OCI-LY1 (cell line): ENCODE results near the gene GSK3A.
A peak's percentile ranks its signal among the peaks of the same experiment; 100 is the strongest.

Experiments
- H2AFZ ChIP-seq: fragments of 200-600 bp; sonication (generic), shearing (Covaris generic); 2 replicates; pipeline ENCODE4 v1.6.0; 2014; ENCODE audit warnings: antibody characterized with exemption, mild to moderate bottlenecking, low read length
- H3F3A ChIP-seq: fragments of 200-600 bp; sonication (generic), shearing (Covaris generic); 2 replicates; pipeline ENCODE4 v1.6.0; 2014; ENCODE audit warnings: mild to moderate bottlenecking, antibody characterized with exemption, low read length, moderate library complexity; ENCODE audit not compliant: insufficient read depth
- H3K27ac ChIP-seq: fragments of 200-600 bp; sonication (generic); 2 replicates; pipeline ENCODE4 v1.5.1; 2014; ENCODE audit warnings: low read length, mixed run types, mild to moderate bottlenecking, low read depth; ENCODE audit not compliant: poor library complexity, severe bottlenecking
- H3K27me3 ChIP-seq: fragments of 200-600 bp; sonication (generic); 2 replicates; pipeline ENCODE4 v1.6.0; 2014; ENCODE audit warnings: antibody characterized with exemption, mild to moderate bottlenecking, low read length, moderate library complexity; ENCODE audit not compliant: insufficient read depth
- H3K36me3 ChIP-seq: fragments of 200-600 bp; sonication (generic); 2 replicates; pipeline ENCODE4 v1.6.1; 2014; ENCODE audit warnings: mild to moderate bottlenecking, antibody characterized with exemption, low read length, moderate library complexity, mixed read lengths; ENCODE audit not compliant: insufficient read depth
- H3K4me1 ChIP-seq: fragments of 200-600 bp; sonication (generic); 2 replicates; pipeline ENCODE4 v1.5.1; 2014; ENCODE audit warnings: mild to moderate bottlenecking, low read length, moderate library complexity; ENCODE audit not compliant: insufficient read depth, severe bottlenecking
- H3K4me2 ChIP-seq: fragments of 200-600 bp; sonication (generic), shearing (Covaris generic); 2 replicates; pipeline ENCODE4 v1.6.1; 2014; ENCODE audit warnings: low read length
- H3K4me3 ChIP-seq: fragments of 200-600 bp; sonication (generic); 2 replicates; pipeline ENCODE4 v1.5.1; 2014; ENCODE audit warnings: low read length, low read depth, mild to moderate bottlenecking, mixed read lengths; ENCODE audit not compliant: poor library complexity, severe bottlenecking
- H3K79me2 ChIP-seq: fragments of 200-600 bp; shearing (Covaris generic); 2 replicates; pipeline ENCODE4 v1.6.1; 2016; ENCODE audit warnings: mixed run types, low read length, mixed read lengths; ENCODE audit not compliant: insufficient read depth
- H3K9ac ChIP-seq: fragments of 200-600 bp; sonication (generic), shearing (Covaris generic); 2 replicates; pipeline ENCODE4 v1.6.1; 2014; ENCODE audit warnings: mild to moderate bottlenecking, low read length, mixed read lengths
- H3K9me2 ChIP-seq: fragments of 200-600 bp; sonication (generic), shearing (Covaris generic); 2 replicates; pipeline ENCODE4 v1.6.1; 2014; ENCODE audit warnings: low read depth, mild to moderate bottlenecking, low read length, mixed read lengths
- H3K9me3 ChIP-seq: fragments of 200-600 bp; shearing (Covaris generic); 2 replicates; pipeline ENCODE4 v1.6.1; 2014; ENCODE audit warnings: low read length, mixed read lengths
- H4K20me1 ChIP-seq: fragments of 200-600 bp; sonication (generic), shearing (Covaris generic); 2 replicates; pipeline ENCODE4 v1.6.0; 2016; ENCODE audit warnings: mild to moderate bottlenecking, low read length; ENCODE audit not compliant: insufficient read depth
- EZH2 ChIP-seq: fragments of 200-600 bp; sonication (generic), shearing (Covaris generic); IDR thresholded peaks from 2 replicates; pipeline ENCODE4 v1.8.0; 2017; ENCODE audit warnings: borderline replicate concordance, mixed run types, mild to moderate bottlenecking, antibody characterized with exemption, low read length, moderate library complexity, mixed read lengths
- TF ChIP-seq, protein P1 (sequence below): fragments of 200-600 bp; sonication (generic), shearing (Covaris generic); IDR thresholded peaks from 2 replicates; pipeline ENCODE4 v1.5.1; 2017; ENCODE audit warnings: mild to moderate bottlenecking, antibody characterized with exemption, low read length, moderate library complexity, mixed read lengths

Gene GSK3A

DNA sequence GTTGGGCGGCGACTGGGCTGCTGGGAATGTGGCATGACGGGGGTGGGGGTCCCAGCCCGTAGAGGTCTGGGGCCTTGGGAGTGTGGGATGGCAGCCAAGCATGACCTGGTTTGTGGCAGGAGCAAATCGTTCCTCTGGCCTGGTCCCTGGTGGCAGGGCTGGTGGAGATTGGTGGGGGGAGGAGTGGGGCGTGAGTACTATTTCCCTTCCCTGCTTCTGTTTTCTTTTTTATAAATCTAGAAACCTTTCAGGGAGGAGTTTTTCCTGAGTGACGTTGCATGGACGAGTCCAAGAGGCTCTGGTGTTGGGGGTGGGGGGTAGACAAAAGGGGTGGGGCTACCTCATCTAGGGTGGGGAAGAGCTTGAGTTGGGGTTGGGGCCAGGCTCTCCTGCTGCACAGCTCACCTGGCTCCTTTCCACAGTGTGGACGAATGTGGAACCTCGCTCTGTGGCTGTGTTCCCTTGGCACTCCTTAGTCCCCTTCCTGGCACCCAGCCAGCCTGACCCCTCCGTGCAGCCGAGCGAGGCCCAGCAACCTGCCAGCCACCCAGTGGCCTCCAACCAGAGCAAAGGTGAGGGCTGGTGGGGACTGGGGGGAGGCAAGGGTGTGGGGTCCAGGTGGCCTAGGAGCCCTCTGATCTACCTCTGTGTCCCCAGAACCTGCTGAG lies 44.1 kb upstream of the GSK3A start:
- H3K79me2 ChIP-seq = no peaks in the 10 kb centered on the region
- peaks cover 12% of the 10 kb centered on the region; the same call in 1 of the 2 replicates for H3F3A ChIP-seq
- H3K9me2 ChIP-seq = no peaks in the 10 kb centered on the region
- peak overlapping the region; percentile 77 for H3K27ac ChIP-seq
- TF ChIP-seq, protein P1, sequence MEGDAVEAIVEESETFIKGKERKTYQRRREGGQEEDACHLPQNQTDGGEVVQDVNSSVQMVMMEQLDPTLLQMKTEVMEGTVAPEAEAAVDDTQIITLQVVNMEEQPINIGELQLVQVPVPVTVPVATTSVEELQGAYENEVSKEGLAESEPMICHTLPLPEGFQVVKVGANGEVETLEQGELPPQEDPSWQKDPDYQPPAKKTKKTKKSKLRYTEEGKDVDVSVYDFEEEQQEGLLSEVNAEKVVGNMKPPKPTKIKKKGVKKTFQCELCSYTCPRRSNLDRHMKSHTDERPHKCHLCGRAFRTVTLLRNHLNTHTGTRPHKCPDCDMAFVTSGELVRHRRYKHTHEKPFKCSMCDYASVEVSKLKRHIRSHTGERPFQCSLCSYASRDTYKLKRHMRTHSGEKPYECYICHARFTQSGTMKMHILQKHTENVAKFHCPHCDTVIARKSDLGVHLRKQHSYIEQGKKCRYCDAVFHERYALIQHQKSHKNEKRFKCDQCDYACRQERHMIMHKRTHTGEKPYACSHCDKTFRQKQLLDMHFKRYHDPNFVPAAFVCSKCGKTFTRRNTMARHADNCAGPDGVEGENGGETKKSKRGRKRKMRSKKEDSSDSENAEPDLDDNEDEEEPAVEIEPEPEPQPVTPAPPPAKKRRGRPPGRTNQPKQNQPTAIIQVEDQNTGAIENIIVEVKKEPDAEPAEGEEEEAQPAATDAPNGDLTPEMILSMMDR = no peak
- peak overlapping the region; percentile 79 for H3K4me2 ChIP-seq
- H2AFZ ChIP-seq = no peak overlapping the region
- H3K4me1 ChIP-seq = peaks cover 36% of the 10 kb centered on the region
- no peaks in the 10 kb centered on the region for H4K20me1 ChIP-seq
- H3K9me3 ChIP-seq = no peaks in the 10 kb centered on the region
- peak overlapping the region; percentile 91 for H3K9ac ChIP-seq
- no peaks in the 10 kb centered on the region for H3K27me3 ChIP-seq
- peaks cover 48% of the 10 kb centered on the region for H3K36me3 ChIP-seq
- peak overlapping the region; percentile 85 for H3K4me3 ChIP-seq

DNA sequence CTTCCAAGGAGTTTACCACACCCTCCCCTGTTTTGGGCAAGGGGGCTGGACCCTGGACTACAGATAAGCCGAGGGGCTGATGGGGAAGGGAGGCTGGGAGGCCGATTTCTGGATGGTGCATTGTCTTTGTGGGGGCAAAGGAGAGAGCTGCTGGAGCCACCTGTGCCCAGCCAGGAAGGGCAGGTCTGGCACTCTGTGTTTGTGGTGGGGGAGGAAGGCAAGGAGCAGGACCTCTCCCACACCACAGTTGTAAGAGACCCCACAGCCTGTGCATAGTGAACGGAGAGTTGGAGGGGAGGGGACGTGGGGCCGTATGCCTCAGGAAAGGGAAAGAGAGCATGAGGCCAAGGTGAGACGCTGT lies 43.6 kb upstream of the GSK3A start:
- Histone ChIP-seq H3K9ac (peak overlapping the region; percentile 91), H3K9me3 (no peaks in the 10 kb centered on the region), H3K4me3 (peak overlapping the region; percentile 85), H4K20me1 (no peaks in the 10 kb centered on the region), H3F3A (peaks cover 12% of the 10 kb centered on the region; the same call in 1 of the 2 replicates), H3K9me2 (no peaks in the 10 kb centered on the region), H3K27me3 (no peaks in the 10 kb centered on the region), H3K27ac (peak overlapping the region; percentile 77), H3K79me2 (no peaks in the 10 kb centered on the region), H2AFZ (no peak overlapping the region), H3K4me2 (peak overlapping the region; percentile 79), H3K4me1 (peaks cover 41% of the 10 kb centered on the region), H3K36me3 (peaks cover 43% of the 10 kb centered on the region)
- no peak for TF ChIP-seq EZH2
- TF ChIP-seq, protein P1 = no peak

DNA sequence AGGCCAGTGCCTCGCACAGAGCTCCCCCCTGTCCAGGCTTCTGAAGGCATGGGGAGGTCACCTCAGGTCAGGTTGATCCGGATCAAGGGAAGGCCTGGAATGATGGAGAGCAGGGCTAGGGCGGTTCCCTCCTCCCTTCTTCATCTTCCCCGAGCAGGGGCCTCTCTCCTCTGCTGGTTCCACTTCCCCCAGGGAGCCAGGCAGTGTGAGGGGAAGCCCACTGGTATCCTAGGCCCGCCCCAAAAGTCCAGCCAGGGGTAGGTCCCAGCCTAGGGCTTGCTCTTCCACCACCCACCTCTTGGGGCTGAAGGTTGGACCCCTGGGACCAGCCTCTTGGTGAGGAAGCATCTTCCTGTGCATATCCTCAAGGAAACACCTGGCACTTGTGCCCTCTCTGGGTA lies 43.1 kb upstream of the GSK3A start:
- peaks cover 12% of the 10 kb centered on the region; the same call in 1 of the 2 replicates for H3F3A ChIP-seq
- no peaks in the 10 kb centered on the region for H3K27me3 ChIP-seq
- TF ChIP-seq EZH2 = no peak
- TF ChIP-seq, protein P1 = no peak
- H3K4me2 ChIP-seq = peak overlapping the region; percentile 79
- peak overlapping the region; percentile 85 for H3K4me3 ChIP-seq
- no peaks in the 10 kb centered on the region for H3K9me3 ChIP-seq
- no peaks in the 10 kb centered on the region for H3K79me2 ChIP-seq
- peaks cover 41% of the 10 kb centered on the region for H3K4me1 ChIP-seq
- no peaks in the 10 kb centered on the region for H4K20me1 ChIP-seq
- H3K36me3 ChIP-seq = peaks cover 39% of the 10 kb centered on the region
- H2AFZ ChIP-seq = no peak overlapping the region
- H3K9me2 ChIP-seq = no peaks in the 10 kb centered on the region
- H3K9ac ChIP-seq = peak overlapping the region; percentile 91
- peak overlapping the region; percentile 77 for H3K27ac ChIP-seq
